HG03280 (cell line): ENCODE data around the gene SLC35E2B.
A peak's percentile ranks its signal among the peaks of the same experiment; 100 is the strongest.
"Not testable (repeated sequence)": the region's sequence is repeated elsewhere in the genome, so short reads cannot be mapped to it uniquely, and the experiment has no call there.

ENCODE experiments used
- ATAC-seq: cut with Tn5 transposase; IDR thresholded peaks from one replicate; pipeline ENCODE4 v1.9.1; 2021; ENCODE audit warnings: mild to moderate bottlenecking, moderate library complexity; ENCODE audit not compliant: unreplicated experiment

Gene SLC35E2B

DNA sequence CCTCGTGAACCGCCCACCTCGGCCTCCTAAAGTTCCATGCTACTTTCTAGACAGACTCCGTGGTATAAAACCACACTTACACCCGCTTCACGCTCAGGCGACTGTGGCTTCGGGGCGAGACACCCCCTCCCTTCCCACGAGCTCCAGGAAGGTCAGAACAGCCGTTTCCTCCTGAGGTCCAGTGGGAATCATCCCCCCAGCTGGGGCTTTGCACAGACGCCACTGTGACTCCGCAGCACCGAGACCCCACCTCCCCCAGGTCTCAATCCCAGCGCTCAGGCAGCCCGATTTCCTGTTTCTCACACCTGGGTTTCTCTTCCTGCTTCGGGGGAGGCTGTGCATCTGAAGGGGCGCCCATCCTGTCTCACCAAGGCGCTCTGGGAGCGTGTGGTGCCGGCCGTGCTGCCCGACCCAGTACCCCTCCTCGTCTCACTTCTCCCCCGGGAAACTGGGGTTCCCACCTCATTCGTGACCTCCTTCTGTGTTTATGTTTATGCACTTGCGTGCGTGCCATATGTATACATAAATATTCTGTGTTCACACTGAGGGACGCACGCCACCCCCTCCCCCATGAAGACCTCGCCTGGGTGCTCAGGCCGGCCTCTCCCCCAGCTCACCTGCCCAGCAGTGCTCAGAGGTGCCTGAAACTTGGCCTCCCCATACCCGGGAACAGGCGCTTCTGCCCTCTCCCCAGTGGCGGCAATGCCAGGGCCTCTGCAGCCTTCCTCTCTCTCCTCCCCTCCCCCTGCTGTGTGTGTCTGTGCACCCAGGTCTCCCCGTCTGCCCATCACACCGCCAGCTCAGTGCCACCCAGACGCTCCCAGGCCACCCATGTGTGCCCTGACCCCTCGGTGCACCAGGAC, 14.6 kb downstream of the SLC35E2B start:
- ATAC-seq = peak; percentile 44

DNA sequence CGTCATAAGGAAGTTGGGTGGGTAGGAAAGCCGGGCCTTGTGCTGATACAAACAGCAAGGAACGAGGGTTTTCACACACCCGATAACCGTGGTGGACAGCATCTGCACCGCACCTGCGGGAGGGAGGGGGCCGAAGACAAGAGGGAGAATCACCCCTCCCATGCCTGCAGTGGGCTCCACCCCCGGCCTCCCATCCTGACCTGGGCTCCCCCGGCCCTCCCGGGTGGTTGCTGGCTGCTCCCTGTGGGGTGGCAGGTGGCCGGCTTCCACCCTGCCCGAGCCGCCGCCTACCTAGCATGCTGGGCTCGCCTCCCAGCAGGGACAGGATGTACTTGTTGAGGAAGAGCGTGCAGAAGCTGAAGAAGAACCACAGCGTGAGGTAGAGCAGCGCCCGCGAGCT, 16.5 kb downstream of the SLC35E2B start:
- ATAC-seq = not testable (repeated sequence)

DNA sequence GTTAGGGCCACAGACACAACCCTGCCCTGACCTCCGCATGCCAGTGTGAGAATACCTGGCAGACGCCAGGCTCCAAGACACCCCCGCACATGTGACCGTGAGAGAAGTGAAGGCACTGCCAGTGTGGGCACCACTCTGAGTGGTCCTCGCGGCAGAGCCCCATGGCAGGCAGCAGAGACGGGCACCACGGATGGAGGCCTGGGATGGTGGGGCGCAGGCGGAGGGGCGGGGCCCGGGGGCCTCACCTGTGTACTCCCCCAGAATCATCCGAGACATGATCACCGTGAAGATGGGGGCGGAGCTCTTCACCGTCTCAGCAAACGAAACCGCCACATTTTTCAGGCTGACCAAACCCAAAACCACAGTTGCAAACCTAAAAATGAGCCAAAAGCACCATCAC, 17.4 kb downstream of the SLC35E2B start:
- ATAC-seq = not testable (repeated sequence)

DNA sequence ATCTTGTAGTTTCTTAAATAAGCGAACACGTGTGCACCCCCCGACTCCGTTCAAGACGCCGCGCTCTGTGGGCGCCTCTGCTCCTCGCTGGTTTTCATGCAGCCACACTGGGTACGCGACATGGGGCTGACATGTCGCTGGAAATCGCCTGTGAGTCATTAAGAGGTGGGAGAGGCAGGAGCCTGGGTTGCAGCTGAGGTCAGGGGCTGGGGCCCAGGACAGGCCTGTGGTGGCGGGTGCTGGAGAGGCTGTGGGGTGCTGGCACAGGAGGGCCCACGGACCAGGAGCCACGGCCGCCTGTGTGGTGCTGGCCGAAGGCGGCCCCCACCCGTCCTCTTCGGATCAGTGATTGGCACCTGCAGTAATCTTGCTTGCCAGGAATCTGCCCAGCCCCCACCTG, 17.8 kb downstream of the SLC35E2B start:
- not testable (repeated sequence) for ATAC-seq

DNA sequence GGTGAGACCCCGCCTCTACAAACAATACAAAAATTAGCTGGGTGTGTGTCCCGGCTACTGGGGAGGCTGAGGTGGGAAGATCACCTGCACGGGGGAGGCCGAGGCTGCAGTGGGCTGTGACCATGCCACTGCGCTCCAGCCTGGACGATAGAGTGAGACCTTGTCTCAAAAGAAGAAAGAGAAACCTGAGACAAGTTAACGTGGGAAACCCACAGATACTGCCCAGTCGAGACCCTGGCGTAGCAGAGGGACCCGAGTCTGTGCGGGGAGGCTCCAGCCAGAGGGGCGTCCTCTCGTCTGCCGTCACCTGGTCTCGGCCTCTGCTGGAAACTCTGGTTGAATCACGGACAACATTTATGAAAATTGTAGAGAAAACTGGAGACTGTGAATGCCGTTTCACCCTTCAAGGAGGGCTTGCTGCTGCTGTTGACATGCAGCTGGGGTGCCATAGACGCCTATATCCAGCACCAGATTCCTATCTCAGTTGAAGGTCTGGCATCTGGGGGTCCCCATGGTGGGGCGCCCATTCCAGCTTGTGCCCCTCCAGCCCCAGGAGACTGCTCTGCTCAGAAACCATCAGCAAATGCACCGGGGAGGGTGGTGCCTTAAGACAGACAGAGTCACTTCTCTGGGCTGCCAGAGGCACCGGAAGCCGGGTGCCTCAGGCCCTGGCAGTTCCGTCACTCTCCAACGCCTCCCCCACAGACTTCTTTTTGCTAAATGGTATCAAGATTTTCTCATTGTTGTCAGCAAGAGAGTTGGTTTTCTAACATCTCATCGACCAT, 20.2 kb downstream of the SLC35E2B start:
- no peak for ATAC-seq

DNA sequence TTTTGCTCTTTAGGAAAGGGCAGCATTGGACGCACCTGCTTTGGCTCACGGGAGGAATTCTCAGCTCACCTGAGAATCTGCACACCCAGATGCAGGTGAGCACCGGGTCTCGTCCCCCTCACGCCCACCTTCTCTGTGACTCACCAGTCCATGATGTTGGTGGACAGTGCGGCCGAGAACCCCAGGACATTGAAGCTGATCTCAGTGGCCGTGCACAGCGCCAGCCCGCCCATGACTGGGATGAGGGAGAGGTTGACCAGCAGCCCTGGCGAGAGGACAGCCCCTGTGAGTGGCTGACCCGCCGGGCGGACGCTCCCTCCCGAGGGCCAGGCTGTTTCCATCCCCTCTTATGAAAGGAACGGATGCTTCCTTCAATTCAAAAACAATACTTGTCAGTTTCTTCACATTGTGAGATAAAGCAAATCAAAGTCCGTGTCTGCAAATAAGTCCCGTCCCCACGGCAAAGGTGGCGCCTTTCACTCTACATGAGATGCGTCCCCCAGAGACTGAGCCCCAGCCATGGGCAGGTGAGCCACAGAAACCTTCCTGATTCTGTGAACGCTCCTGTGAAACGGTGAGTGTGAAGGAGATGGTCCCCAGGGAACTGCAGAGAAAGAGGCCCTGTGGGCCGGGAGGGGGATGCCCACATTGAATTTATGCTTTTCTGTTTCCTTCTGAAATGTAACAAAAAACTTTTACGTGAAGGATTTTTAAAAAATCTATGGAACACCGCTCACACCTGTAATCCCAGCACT, 21.1 kb downstream of the SLC35E2B start:
- ATAC-seq = no peak

DNA sequence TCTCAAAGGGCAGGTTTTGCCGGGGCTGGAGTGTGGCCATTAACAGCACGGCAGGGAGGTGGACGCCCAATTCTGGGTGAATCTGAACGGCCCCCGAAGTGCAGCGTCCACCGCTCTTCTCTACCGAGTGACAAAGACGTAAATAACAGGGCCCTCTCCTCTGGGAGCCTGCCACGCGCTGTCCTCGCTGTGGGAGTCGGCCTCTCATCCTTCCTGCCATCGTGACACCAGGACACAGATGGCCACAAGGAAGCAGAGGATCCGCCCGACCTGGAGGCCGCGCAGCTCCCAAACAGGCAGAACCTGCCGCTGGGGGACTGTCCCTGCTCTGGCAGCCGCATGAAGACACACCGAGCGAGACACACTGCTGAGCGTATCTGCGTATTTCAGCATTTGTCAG, 21.7 kb downstream of the SLC35E2B start:
- ATAC-seq = no peak

DNA sequence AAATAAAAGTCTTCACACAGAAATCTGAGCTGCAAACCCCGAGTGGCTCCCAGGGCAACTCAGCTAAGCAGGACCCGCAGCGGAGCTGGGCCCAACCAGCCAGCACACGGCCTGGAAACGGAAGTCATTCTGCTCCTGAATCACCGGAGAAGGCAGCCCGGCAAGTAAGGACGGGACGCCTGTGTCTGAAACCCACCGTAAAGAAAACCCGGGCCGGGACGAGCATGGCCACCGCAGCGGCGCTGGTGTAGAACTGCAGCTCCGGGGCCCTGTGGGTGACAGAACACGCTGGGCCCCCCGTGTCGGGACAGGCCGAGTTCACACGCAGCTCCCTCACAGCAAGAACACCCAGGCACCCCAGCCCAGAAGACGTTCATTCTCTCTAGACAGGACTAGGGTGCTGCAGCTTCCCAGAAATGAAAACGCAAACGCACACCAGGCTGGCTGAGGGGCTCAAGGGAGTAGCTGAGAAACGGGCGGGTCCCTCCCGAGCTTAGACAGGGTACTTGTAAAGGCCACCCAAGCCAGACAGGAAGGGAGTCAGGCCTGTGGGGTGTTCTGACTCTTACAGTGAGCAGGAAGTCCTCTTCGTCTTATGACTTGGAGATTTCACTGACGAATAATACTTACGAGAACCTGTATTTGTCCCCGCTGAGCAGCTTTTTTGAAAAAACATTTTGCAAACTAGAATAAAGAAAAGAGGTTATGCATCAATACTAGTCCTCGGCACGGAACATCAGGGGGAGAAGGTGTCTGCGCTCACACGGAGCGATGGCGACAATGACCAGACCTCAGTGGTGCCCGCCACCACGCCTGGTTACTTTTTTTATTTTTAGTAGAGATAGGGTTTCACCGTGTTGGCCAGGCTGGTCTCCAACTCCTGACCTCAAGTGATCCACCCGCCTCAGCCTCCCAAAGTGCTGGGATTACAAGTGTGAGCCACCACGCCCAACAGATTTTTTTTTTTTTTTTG, 22.8 kb downstream of the SLC35E2B start:
- ATAC-seq = no peak

DNA sequence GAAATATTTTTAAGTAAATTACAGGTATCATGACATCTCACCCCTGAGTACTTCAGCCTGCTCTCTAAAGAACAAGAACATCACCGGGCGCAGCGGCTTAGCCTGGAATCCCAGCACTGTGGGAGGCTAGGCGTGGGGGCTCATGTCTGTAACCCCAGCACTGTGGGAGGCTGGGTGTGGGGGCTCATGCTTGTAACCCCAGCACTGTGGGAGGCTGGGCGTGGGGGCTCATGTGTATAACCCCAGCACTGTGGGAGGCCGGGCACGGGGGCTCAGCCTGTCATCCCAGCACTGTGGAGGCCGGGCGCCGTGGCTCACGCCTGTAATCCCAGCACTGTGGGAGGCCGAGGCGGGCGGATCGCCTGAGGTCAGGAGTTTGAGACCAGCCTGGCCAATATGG, 26.1 kb downstream of the SLC35E2B start:
- no peak for ATAC-seq

DNA sequence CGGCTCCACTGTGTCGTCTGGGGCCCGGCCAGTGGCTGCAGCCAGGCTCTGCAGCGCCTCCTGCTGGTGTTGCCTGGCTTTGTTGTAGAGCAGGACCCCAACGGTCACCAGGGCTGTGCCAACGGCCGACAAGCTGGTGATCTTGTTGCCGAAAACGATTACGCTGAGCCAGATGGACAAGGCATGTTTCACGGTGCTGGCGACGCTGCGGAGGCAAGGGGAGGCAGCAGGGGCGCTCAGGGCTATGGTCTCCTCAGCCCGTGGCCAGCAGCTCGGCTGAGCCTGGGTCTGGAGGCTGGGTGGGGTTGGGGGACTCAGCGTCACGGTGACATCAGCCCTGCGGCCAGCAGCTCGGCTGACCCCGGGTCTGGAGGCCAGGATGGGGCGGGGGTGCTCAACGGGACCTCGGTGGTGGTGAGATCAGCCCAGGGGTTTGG, 26.8 kb downstream of the SLC35E2B start:
- no peak for ATAC-seq

DNA sequence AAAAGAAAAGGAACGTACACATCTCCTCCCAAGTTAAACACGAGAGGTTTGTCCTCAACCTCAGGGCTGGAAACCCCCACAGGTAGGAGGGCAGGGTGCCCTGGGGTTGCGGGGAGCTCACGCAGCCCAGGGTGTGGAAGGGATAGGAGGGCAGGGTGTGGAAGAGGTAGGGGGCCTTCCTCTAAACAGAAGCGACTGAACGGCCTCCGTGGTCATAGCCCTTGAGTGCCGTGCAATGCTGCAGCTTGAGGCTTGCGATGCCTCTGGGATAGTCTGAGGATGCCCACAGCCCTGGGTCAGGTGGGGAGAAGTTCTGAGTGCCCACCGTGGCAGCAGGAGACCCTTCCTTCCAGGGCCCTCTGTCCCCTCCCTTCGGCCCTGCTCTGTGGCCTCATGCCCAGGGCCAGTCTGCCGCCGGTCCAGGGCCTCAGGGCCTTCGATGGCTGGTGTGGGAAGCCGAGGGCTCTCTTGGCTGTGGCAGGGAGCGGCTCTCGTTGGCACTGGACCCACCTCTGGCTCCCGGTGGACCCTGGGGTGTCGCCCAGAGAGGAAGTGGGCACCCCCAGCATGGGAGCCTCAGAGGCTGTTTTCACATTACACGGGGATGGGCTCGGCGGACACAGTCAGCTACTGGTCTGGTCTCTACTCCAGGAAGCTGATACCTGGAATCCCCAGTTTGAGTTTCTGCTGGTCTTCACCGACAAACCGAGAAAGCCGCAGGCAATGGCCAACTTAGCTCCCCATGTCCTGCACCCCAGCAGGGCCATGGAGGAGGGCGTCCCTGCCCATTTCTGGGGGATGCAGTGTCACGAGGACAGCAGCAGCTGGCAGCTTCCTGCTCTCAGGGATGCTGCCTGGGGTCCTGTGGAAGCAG, 27.4 kb downstream of the SLC35E2B start:
- ATAC-seq = no peak

DNA sequence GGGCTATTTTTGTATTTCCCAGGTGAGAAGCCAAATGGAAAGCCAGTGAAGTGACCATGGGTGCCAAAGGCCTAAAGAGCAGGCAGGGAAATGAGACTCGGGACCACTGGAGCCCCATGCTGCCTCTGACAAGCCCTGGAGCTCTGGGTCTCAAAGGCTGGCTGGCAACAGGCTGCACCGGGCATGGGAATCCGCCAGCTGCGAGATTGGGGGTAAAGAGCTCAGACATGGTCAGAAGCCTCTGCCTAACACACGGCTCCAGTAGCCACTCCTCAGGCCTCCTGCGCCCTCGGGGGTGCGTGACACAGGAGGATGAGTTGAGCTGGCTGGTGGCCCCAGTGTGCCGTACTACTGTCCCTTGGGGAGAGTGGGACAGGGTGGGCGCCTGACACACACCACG, 28.3 kb downstream of the SLC35E2B start:
- not testable (repeated sequence) for ATAC-seq

DNA sequence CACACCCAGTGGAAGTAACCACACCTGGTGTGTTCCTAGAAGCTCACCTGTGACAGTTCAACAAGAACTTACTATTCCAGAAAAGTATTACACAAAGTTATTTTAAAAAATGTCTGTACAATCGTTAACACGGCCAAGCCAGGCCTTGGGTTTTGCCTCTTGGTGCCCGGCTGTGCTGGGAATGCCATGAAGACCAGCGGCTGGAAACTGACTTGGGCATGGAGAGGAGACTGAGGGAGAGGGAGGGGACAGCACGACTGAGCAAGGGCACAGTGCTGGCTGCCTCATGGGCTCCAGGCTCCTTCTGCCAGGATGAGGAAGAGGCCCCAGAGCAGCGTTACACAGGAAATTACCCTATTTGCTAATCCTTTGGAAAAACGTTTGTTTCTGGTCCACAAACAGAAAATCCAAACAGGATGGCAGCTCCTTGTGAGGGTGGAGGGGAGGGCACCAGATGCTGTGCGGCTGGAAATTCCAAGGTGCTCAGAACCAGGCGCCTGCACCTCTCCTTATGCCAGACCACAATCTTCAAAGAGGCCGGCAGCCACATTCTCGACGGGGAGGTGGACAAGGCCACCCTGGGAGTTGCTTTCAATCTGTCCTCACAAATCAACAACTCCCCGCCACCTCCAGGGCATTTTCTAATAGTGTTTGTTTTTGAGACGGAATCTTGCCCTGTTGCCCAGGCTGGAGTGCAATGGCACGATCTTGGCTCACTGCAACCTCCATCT, 29.6 kb downstream of the SLC35E2B start:
- not testable (repeated sequence) for ATAC-seq

DNA sequence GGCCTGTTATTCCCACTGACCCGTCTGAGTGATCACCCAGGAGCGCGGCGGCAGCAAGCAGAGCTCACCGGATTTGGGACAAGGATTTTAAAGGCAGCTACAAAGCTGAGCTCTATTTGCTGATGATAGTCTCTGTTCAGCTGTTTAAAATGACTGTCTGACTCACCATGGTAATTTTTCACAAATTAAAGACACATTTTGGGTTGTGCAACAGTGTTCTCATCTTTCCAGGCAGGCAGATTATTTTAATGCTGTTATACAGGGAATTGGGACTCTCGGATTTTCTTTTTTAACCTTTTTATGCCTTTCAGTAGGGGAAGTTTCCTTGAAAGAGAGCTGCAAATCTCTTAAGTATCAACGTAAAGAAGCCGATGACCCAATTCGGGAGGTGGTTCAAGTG, 30.2 kb downstream of the SLC35E2B start:
- ATAC-seq = not testable (repeated sequence)

DNA sequence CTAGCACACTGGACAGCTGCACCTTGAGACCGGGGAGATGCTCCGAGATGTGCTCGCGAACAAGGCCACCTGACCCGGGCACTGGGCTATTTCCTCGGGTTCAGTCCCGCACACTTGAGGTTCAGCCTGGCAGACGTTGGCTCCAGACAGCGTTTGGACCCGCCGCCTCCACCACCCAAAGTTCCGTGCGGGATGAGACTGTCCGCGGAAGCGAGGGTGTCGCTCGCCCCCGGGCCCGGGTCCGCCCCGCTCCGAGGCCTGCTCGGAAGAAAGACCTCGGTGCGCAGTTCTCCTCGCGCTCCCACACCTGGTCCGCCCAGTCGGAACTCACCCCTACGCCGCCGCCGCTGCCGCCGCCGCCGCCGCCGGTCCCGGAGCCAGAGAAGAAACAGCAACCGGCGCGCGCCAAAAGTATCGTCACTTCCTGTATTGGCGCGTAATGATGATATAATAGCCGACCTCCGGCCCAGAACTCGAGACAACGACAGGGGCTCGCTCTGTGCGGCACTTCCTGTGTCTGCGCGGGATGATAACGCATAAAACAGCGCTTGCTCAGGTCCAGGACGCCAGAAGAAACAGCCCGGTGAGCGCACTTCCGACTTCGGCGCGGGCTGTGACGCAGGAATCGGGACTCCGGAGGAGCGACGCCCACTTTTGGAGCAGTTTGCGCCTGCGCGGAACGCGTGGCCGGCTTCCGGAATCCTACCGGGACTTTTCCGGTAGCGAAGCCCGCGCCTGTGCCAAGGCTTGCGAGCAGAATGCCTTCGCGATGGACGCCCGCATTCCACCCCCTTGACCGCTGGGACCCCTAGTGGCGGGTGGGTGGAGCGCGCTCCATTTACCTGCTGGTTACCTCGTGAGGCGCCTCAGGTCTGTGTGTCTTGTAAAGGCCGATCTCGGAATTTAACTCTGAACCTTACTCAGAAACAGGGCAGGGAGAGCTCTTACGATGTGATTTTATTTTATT, 33.7 kb downstream of the SLC35E2B start, which contains the start of gene CDK11B:
CDK11B (minus strand) TSS at position 422 of the 967 bp plus-strand sequence. CDS start 1,519 bp downstream, outside the sequence.
- peak; percentile 83 for ATAC-seq

DNA sequence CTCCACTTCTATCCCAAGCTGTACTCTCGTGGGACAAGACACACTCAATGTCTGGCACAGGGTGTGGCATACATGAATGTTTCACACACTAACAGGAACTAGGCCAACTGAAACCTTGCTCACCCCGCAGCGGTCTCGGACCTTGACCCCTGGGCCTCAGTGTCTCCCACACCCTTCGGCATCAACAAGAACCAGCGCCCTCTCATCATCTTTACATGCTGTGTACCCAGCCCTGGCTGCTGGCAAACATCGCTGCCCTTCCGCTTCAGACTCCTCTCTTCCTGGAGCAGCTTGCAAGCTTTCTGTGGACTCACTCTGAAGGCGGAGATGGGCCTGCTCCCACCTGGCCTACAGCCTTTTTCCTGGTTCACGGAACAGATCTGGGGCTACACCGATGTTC, 44.3 kb downstream of the SLC35E2B start:
- ATAC-seq = not testable (repeated sequence)
